MM.1S (cell line): ENCODE results near the gene CEP350.

Experiments
- DNase-seq: peaks from one replicate; pipeline ENCODE4 v3.0.0-alpha.2; 2015
- H2AFZ ChIP-seq: fragments of 300-600 bp; sonication (generic); 2 replicates; pipeline ENCODE4 v1.6.0; 2016; ENCODE audit warnings: antibody characterized with exemption, low read length
- H3F3A ChIP-seq: fragments of 300-600 bp; sonication (generic); 2 replicates; pipeline ENCODE4 v1.6.1; 2016; ENCODE audit warnings: mild to moderate bottlenecking, antibody characterized with exemption, low read length, moderate library complexity, mixed read lengths; ENCODE audit not compliant: insufficient read depth
- H3K27ac ChIP-seq: fragments of 300-600 bp; sonication (generic); 2 replicates; pipeline ENCODE4 v1.5.1; 2016; ENCODE audit warnings: mild to moderate bottlenecking, low read length
- H3K27me3 ChIP-seq: fragments of 300-600 bp; sonication (generic); replicated peaks from 2 replicates; pipeline ENCODE4 v1.6.0; 2016; ENCODE audit warnings: low read length; ENCODE audit not compliant: insufficient read depth
- H3K36me3 ChIP-seq: fragments of 300-600 bp; sonication (generic); replicated peaks from 2 replicates; pipeline ENCODE4 v1.6.1; 2016; ENCODE audit warnings: mild to moderate bottlenecking, low read length, mixed read lengths; ENCODE audit not compliant: insufficient read depth
- H3K4me1 ChIP-seq: fragments of 300-600 bp; sonication (generic); 2 replicates; pipeline ENCODE4 v1.6.1; 2016; ENCODE audit warnings: low read length, mixed read lengths
- H3K4me2 ChIP-seq: fragments of 300-600 bp; sonication (generic); 2 replicates; pipeline ENCODE4 v1.6.0; 2016; ENCODE audit warnings: low read depth, low read length
- H3K4me3 ChIP-seq: fragments of 300-600 bp; sonication (generic); 2 replicates; pipeline ENCODE4 v1.5.1; 2016; ENCODE audit warnings: low read length, mixed read lengths
- H3K79me2 ChIP-seq: fragments of 300-600 bp; sonication (generic); 2 replicates; pipeline ENCODE4 v1.6.1; 2016; ENCODE audit warnings: mixed run types, low read length, mixed read lengths
- H3K9ac ChIP-seq: fragments of 300-600 bp; sonication (generic); 2 replicates; pipeline ENCODE4 v1.6.1; 2016; ENCODE audit warnings: low read length, mixed read lengths
- H3K9me2 ChIP-seq: fragments of 300-600 bp; sonication (generic); replicated peaks from 2 replicates; pipeline ENCODE4 v1.6.1; 2016; ENCODE audit warnings: mild to moderate bottlenecking, low read length, mixed read lengths; ENCODE audit not compliant: insufficient read depth
- H3K9me3 ChIP-seq: fragments of 300-600 bp; sonication (generic); replicated peaks from 2 replicates; pipeline ENCODE4 v1.6.1; 2016; ENCODE audit warnings: mild to moderate bottlenecking, low read length, mixed read lengths; ENCODE audit not compliant: insufficient read depth
- H4K20me1 ChIP-seq: fragments of 300-600 bp; sonication (generic); 2 replicates; pipeline ENCODE4 v1.6.1; 2016; ENCODE audit warnings: mild to moderate bottlenecking, low read length, moderate library complexity, mixed read lengths; ENCODE audit not compliant: insufficient read depth
- EZH2 ChIP-seq: fragments of 300-600 bp; sonication (generic); optimal IDR thresholded peaks from 2 replicates; pipeline ENCODE3; 2017; ENCODE audit warnings: low read depth, mild to moderate bottlenecking, antibody characterized with exemption, low read length, mixed read lengths
- EZH2phosphoT487 ChIP-seq: fragments of 300-600 bp; sonication (generic); IDR thresholded peaks from 2 replicates; pipeline ENCODE4 v1.6.1; 2018; ENCODE audit warnings: antibody characterized with exemption, low read length
- TF ChIP-seq, protein P1 (sequence below): fragments of 300-600 bp; sonication (generic); IDR thresholded peaks from 2 replicates; pipeline ENCODE4 v1.5.1; 2016; ENCODE audit warnings: antibody characterized with exemption, low read length, mixed read lengths

CEP350 gene

GRCh38 chr1:179925922-179926849 is 28.4 kb upstream of the CEP350 start:
- TF ChIP-seq, protein P1, sequence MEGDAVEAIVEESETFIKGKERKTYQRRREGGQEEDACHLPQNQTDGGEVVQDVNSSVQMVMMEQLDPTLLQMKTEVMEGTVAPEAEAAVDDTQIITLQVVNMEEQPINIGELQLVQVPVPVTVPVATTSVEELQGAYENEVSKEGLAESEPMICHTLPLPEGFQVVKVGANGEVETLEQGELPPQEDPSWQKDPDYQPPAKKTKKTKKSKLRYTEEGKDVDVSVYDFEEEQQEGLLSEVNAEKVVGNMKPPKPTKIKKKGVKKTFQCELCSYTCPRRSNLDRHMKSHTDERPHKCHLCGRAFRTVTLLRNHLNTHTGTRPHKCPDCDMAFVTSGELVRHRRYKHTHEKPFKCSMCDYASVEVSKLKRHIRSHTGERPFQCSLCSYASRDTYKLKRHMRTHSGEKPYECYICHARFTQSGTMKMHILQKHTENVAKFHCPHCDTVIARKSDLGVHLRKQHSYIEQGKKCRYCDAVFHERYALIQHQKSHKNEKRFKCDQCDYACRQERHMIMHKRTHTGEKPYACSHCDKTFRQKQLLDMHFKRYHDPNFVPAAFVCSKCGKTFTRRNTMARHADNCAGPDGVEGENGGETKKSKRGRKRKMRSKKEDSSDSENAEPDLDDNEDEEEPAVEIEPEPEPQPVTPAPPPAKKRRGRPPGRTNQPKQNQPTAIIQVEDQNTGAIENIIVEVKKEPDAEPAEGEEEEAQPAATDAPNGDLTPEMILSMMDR: no peak
- TF ChIP-seq EZH2: no peak
- Histone ChIP-seq H3K4me1 (no peaks in the 10 kb centered on the region), H3K27ac (no peak overlapping the region), H3K36me3 (no peaks in the 10 kb centered on the region), H3K4me3 (no peak overlapping the region), H3K9me3 (no peaks in the 10 kb centered on the region), H3K9ac (no peak overlapping the region), H3F3A (no peaks in the 10 kb centered on the region), H3K9me2 (no peaks in the 10 kb centered on the region), H3K79me2 (no peaks in the 10 kb centered on the region), H2AFZ (no peak overlapping the region), H3K4me2 (no peak overlapping the region), H3K27me3 (no peaks in the 10 kb centered on the region), H4K20me1 (no peaks in the 10 kb centered on the region)
- DNase-seq: no peak

GRCh38 chr1:179926850-179927205 is 27.8 kb upstream of the CEP350 start:
- H3K4me1 ChIP-seq: no peaks in the 10 kb centered on the region
- H3K9me3 ChIP-seq: no peaks in the 10 kb centered on the region
- no peak overlapping the region for H3K27ac ChIP-seq
- no peak overlapping the region for H2AFZ ChIP-seq
- no peak for DNase-seq
- no peak overlapping the region for H3K4me2 ChIP-seq
- no peaks in the 10 kb centered on the region for H3K27me3 ChIP-seq
- TF ChIP-seq EZH2 (no peak), EZH2phosphoT487 (no peak)
- H4K20me1 ChIP-seq: no peaks in the 10 kb centered on the region
- no peak overlapping the region for H3K9ac ChIP-seq
- H3K36me3 ChIP-seq: no peaks in the 10 kb centered on the region
- no peaks in the 10 kb centered on the region for H3K79me2 ChIP-seq
- H3F3A ChIP-seq: no peaks in the 10 kb centered on the region
- H3K9me2 ChIP-seq: no peaks in the 10 kb centered on the region
- no peak overlapping the region for H3K4me3 ChIP-seq

DNA sequence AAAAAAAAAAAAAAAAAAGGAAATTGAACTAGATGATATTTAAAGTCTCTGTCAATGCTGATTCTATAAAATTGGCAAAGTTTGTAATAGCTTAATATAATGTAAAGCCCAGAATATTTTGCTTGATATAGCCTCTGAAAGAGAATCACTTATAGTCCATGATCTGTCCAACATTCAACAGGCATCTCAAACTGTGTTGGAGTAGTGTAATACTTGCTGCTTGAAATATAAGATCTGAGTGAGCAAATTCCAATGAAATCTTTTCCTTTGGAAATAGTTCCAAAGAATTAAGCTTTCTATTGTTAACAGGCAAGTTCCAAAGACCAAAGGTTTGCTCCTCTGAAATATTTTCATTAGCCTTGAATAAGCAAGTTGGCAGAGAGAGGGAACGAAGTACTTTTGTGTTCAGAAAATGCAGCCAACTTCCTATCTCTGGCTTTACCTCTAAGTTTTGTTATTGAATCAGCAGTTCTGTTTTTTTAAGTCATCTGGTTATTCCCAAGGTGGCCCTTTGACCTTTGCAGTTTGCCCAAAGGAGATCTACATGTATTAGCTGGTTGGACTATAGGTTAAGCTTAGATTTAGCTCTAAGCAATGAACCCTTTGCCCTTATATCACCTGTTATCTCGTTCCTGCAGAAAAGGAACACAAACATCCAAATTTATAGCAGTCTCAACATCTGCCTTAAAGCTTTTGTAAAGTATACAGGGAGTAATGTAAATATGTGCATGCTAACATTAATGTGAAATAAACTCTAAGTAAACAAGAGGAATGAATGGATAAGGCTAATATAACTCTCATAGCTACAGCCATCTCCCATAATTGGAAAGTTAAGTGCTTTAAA is 24.4 kb upstream of the CEP350 start:
- H2AFZ ChIP-seq: no peak overlapping the region
- no peaks in the 10 kb centered on the region for H3K79me2 ChIP-seq
- no peaks in the 10 kb centered on the region for H3K4me1 ChIP-seq
- no peaks in the 10 kb centered on the region for H3F3A ChIP-seq
- H3K9me2 ChIP-seq: no peaks in the 10 kb centered on the region
- H3K9ac ChIP-seq: no peak overlapping the region
- no peak overlapping the region for H3K4me2 ChIP-seq
- no peak overlapping the region for H3K27ac ChIP-seq
- H3K36me3 ChIP-seq: no peaks in the 10 kb centered on the region
- DNase-seq: no peak
- TF ChIP-seq EZH2 (no peak), EZH2phosphoT487 (no peak)
- no peaks in the 10 kb centered on the region for H3K9me3 ChIP-seq
- no peak overlapping the region for H3K4me3 ChIP-seq
- H4K20me1 ChIP-seq: no peaks in the 10 kb centered on the region
- H3K27me3 ChIP-seq: no peaks in the 10 kb centered on the region

- Histone ChIP-seq H4K20me1 (no peaks in the 10 kb centered on the region), H3K9me2 (no peaks in the 10 kb centered on the region), H3K79me2 (no peaks in the 10 kb centered on the region), H3K27me3 (no peaks in the 10 kb centered on the region), H3K27ac (no peak overlapping the region), H2AFZ (no peak overlapping the region), H3K4me1 (no peaks in the 10 kb centered on the region), H3F3A (no peaks in the 10 kb centered on the region), H3K9me3 (no peaks in the 10 kb centered on the region), H3K4me2 (no peak overlapping the region), H3K4me3 (no peak overlapping the region), H3K9ac (no peak overlapping the region), H3K36me3 (no peaks in the 10 kb centered on the region)
- TF ChIP-seq, protein P1: no peak
- TF ChIP-seq EZH2phosphoT487 (no peak), EZH2 (no peak)
- DNase-seq: no peak
Observed at GRCh38 chr1:179930867-179931266, 23.7 kb upstream of the CEP350 start.
